Transverse colon (tissue), 4 donors: Measurements from ENCODE around the gene DUT. TPM values are rescaled to one million over a fixed set of nuclear protein-coding genes. Genes with fewer than 3 reads are reported as not detected.

ENCODE experiments used
- DNase-seq: peaks from one replicate; pipeline ENCODE4 v3.0.0-alpha.2; 2019
- H3K27ac ChIP-seq, 4 donors: fragments of 200-600 bp; sonication (generic); 2 replicates each; pipeline ENCODE4 v1.5.1; 2016 to 2018; ENCODE audit warnings: inconsistent platforms in 4 of 4
- H3K27me3 ChIP-seq: fragments of 200-600 bp; sonication (generic); 2 replicates; pipeline ENCODE4 v1.5.1; 2017; ENCODE audit warnings: inconsistent platforms
- H3K36me3 ChIP-seq, 4 donors: fragments of 200-600 bp; sonication (generic); 2 replicates each; pipeline ENCODE4 v1.5.1; 2017 to 2019; ENCODE audit warnings: inconsistent platforms in 4 of 4
- H3K4me1 ChIP-seq, 4 donors: fragments of 200-600 bp; sonication (generic); 2 replicates each; pipeline ENCODE4 v1.5.1; 2017 to 2020; ENCODE audit warnings: inconsistent platforms in 4 of 4
- H3K4me3 ChIP-seq, 4 donors: fragments of 200-600 bp; sonication (generic); 1 replicate in 1 of 4; 2 replicates in 3 of 4; pipeline versions ENCODE4 v1.5.1 to v1.6.1; 2017 to 2019; ENCODE audit warnings: inconsistent platforms in 4 of 4
- H3K9me3 ChIP-seq, 2 donors: fragments of 200-600 bp; sonication (generic); 2 replicates each; pipeline ENCODE4 v1.5.1; 2017 to 2019; ENCODE audit warnings: inconsistent platforms in 2 of 2
- EP300 ChIP-seq: sonication (generic); formaldehyde crosslinking; IDR thresholded peaks from one replicate; pipeline ENCODE4 v1.6.1; 2017; ENCODE audit warnings: antibody characterized with exemption, low read depth
- POLR2A ChIP-seq: fragments of 450-650 bp; IDR thresholded peaks from one replicate; pipeline ENCODE4 v1.6.1; 2016; ENCODE audit warnings: antibody characterized with exemption, mild to moderate bottlenecking, moderate library complexity
- POLR2AphosphoS5 ChIP-seq, 3 donors: sonication (generic); formaldehyde crosslinking; IDR thresholded peaks; one replicate each; pipeline ENCODE4 v1.6.1; 2016; ENCODE audit warnings: antibody characterized with exemption in 3 of 3
- WGBS, 2 donors: methylation state at CpG; one replicate each; pipeline ENCODE4 v1.1.5; 2018; ENCODE audit warnings: low coverage in 1 of 2; 5-methylcytosine and 5-hydroxymethylcytosine counted together
- in situ Hi-C, 4 donors: fragments of 200-750 bp; cut with MboI; loops; one replicate each; pipeline versions ENCODE4 v1.15.0 to v1.15.1; 2017; ENCODE audit warnings: low sequenced_read_pairs in 3 of 4, low pct_ligation_motif_present in 1 of 4, low pct_unique_long_range_greater_than_20kb in 1 of 4
- intact Hi-C: fragments of 100-400 bp; cut with DNase I; formaldehyde crosslinking; loops from one replicate; pipeline ENCODE4 v1.15.1; 2023; ENCODE audit warnings: low total_unique reads
- total RNA-seq, 4 donors: library from RNA; depleted of rRNA; stranded (reverse); fragments of >200 nt; gene quantifications; one replicate each; pipeline ENCODE4 v1.1.0, GENCODE V29; 2016
- TF ChIP-seq, protein P1 (sequence below), 5 experiments: fragments of 200-600 bp in 3 of 5; fragments of 450-650 bp in 2 of 5; sonication (generic) in 3 of 5; IDR thresholded peaks; 1 replicate in 2 of 5; 2 replicates in 3 of 5; pipeline ENCODE4 v1.5.1; 2016 to 2017; ENCODE audit warnings: antibody characterized with exemption in 5 of 5, inconsistent platforms in 3 of 5, mild to moderate bottlenecking in 2 of 5, moderate library complexity in 1 of 5

DUT gene
- total RNA-seq, 4 donors from 2014 or later: 19.5 to 63.1 (median 45.3) TPM

DNA sequence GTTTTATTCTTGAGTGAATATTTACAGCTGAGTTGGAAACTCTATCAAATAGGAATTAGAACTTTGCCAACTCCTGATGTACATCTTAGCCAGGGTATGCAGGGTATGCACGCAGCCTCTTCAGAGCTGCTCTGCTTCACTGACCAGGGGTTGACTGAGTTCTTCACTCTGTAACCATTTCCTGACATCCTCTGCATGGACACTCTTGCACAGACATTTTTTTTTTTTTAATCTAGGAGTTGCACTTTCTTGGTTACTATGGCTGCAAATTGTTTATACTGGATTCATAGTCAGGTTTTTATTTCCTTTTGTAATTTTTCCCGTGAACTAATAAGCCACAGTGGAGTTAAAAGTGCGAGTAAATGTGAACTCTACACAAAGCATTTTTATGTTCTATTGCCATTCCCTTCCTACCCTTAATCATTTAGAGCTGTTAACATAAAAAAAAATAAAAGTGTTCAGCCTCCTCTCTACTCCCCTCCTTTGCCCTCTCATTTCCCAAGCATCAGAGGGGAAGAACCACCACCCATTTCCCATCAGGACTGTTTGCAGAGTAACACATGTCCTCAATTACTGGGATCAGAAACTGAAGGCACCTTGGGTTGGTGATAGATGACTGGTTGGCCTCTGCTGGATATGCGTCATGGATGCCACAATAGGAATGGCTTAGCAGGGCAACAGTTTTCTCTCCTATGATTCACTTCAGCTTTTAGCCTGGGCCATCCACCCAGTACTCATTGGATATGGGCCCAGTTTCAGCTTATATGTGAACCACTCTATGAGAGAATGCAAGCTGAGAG lies 54.0 kb downstream of the DUT start:
- Histone ChIP-seq H3K27ac (no peak overlapping the region), H3K36me3 (no peaks in the 10 kb centered on the region), H3K9me3 (no peaks in the 10 kb centered on the region), H3K4me1 (peaks cover 0 to 8% (median 4%) of the 10 kb centered on the region in 4 donors), H3K4me3 (no peak overlapping the region), H3K27me3 (no peaks in the 10 kb centered on the region)
- intact Hi-C loops: no loop called here
- in situ Hi-C loops: no loop called here
- DNase-seq: no peak
- WGBS, 2 donors: 70 to 78% methylated on average over 4 of the region's 4 CpGs
- no peak for TF ChIP-seq POLR2AphosphoS5 (IDR thresholded peaks at IDR 0.05)
- TF ChIP-seq, protein P1, sequence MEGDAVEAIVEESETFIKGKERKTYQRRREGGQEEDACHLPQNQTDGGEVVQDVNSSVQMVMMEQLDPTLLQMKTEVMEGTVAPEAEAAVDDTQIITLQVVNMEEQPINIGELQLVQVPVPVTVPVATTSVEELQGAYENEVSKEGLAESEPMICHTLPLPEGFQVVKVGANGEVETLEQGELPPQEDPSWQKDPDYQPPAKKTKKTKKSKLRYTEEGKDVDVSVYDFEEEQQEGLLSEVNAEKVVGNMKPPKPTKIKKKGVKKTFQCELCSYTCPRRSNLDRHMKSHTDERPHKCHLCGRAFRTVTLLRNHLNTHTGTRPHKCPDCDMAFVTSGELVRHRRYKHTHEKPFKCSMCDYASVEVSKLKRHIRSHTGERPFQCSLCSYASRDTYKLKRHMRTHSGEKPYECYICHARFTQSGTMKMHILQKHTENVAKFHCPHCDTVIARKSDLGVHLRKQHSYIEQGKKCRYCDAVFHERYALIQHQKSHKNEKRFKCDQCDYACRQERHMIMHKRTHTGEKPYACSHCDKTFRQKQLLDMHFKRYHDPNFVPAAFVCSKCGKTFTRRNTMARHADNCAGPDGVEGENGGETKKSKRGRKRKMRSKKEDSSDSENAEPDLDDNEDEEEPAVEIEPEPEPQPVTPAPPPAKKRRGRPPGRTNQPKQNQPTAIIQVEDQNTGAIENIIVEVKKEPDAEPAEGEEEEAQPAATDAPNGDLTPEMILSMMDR (IDR thresholded peaks at IDR 0.05): no peak
- no peak for TF ChIP-seq POLR2A
- no peak for TF ChIP-seq EP300

DNA sequence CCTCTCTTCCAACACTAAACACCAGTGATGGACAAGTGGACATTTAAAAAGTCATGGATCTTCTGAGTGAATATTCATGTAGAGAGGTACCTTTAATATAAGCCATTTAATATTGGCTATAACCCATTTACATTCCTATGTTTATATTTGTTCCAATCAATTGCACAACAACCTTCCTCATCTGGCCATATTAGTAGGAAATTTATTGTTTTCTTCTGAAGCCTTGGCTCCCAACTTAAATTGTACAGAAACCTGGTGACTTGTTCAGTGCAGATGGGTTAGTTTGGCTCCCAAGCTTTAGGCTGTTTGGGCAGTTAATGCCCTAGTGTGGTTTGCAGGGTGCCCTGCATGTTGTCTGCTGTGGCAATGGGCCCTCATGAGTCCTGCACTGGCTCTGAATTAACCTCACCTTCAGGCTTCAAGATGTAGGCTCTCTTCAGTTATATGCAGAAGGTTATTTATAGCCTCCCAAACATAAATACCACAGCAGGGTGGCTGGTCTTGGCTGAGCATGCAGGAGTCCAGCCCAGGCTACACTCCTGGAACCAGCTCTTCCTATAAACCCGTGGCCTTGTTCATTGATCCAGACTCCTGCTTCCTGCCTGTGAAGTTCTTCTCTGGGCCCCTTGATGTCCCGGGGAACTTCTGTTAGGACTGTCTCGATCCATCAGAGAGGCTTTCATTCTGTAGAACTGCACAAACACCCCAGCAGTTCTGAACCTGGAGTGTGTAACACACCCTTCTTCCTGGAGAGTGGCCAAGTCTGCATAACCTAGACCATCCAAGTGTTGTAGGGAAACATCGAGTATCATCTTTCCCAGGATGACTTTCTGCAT lies 57.0 kb downstream of the DUT start:
- Histone ChIP-seq H3K4me3 (no peak overlapping the region), H3K4me1 (peaks cover 0 to 8% (median 4%) of the 10 kb centered on the region in 4 donors), H3K27me3 (no peaks in the 10 kb centered on the region), H3K36me3 (no peaks in the 10 kb centered on the region), H3K27ac (no peak overlapping the region), H3K9me3 (no peaks in the 10 kb centered on the region)
- intact Hi-C loops: no loop called here
- 30% methylated on average over 4 of the region's 4 CpGs; no CpG with 5 or more reads in 1 of the 2 donors for WGBS, 2 donors
- TF ChIP-seq EP300: no peak
- TF ChIP-seq POLR2AphosphoS5 (IDR thresholded peaks at IDR 0.05): no peak
- TF ChIP-seq POLR2A: no peak
- TF ChIP-seq, protein P1 (IDR thresholded peaks at IDR 0.05): no peak
- DNase-seq: no peak
- in situ Hi-C loops: no loop called here

DNA sequence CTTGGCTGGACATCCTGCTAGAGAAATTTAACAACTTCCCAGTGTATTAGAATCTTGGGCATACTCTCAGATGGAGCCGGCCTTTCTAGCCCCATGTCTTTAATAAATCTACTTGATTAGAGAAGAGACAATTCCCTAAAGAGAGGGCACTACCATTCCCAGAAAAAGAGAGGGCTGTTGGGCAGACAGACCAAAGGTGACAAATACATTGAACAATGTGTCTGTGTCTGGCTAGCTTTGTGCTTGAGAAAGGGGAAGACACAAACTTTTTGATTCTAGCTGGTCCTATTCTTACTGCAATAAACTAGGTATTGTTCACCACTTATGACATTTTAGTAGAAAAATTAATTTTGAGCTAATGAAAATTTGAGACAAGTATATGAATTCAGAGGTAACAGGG lies 57.7 kb downstream of the DUT start:
- no peaks in the 10 kb centered on the region for H3K9me3 ChIP-seq
- no peaks in the 10 kb centered on the region for H3K36me3 ChIP-seq
- intact Hi-C loops: no loop called here
- no peak for TF ChIP-seq POLR2A
- TF ChIP-seq POLR2AphosphoS5 (IDR thresholded peaks at IDR 0.05): no peak
- TF ChIP-seq EP300: no peak
- TF ChIP-seq, protein P1 (IDR thresholded peaks at IDR 0.05): no peak
- in situ Hi-C loops: no loop called here
- peak overlapping the region in 1 of 4 donors; percentile 11 for H3K27ac ChIP-seq
- peaks cover 0 to 12% (median 6%) of the 10 kb centered on the region in 4 donors for H3K4me1 ChIP-seq
- 83 to 100% methylated on average over 1 of the region's 1 CpG for WGBS, 2 donors
- H3K27me3 ChIP-seq: no peaks in the 10 kb centered on the region
- H3K4me3 ChIP-seq: no peak overlapping the region
- no peak for DNase-seq

DNA sequence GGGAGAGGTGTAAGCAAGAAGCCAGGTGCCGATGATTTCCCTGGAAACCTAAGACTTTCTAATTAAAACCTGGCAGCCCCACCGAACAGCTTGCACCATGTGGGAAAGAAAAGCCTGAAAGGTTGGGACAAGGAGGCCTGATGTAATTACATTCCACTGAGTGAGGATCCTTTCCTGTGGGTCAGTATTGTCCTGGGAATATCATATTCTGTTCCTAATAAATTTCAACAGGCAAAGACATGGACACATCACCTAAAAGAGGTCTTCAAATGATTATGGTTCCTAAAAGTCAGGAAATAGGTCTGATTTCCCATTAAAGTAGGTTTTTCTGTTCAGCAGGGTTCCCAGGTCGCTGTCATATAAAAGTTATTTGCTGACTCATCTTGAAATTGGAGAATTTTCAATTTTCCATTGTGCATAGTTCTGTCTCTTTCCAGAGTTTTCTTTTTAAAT lies 58.5 kb downstream of the DUT start:
- no peak for DNase-seq
- Histone ChIP-seq H3K4me1 (peaks cover 0 to 12% (median 8%) of the 10 kb centered on the region in 4 donors), H3K4me3 (no peak overlapping the region), H3K27ac (no peak overlapping the region), H3K9me3 (no peaks in the 10 kb centered on the region), H3K27me3 (no peaks in the 10 kb centered on the region), H3K36me3 (no peaks in the 10 kb centered on the region)
- TF ChIP-seq, protein P1 (IDR thresholded peaks at IDR 0.05): no peak
- TF ChIP-seq POLR2A (no peak), POLR2AphosphoS5 (IDR thresholded peaks at IDR 0.05) (no peak), EP300 (no peak)
- 49 to 73% methylated on average over 2 to 3 of the region's 3 CpGs for WGBS, 2 donors
- intact Hi-C loops: no loop called here
- in situ Hi-C loops: no loop called here
